Effector CD4-positive, alpha-beta T cell (primary cell): Measurements from ENCODE around the gene ABCC3.
"Not testable (repeated sequence)": the region's sequence is repeated elsewhere in the genome, so short reads cannot be mapped to it uniquely, and the experiment has no call there.

Source experiments
- DNase-seq: peaks from one replicate; pipeline ENCODE4 v3.0.0-alpha.2; 2020

The ABCC3 gene

GRCh38 chr17:50668025-50668837 lies 33.5 kb downstream of the ABCC3 start:
- DNase-seq, result no peak

- DNase-seq, result no peak
These were observed 34.3 kb downstream of the ABCC3 start for GRCh38 chr17:50668838-50669581.

- no peak for DNase-seq
These were observed 37.4 kb downstream of the ABCC3 start for GRCh38 chr17:50672071-50672470.

- DNase-seq, result no peak
These were observed 38.3 kb downstream of the ABCC3 start for GRCh38 chr17:50672831-50673551.

- no peak for DNase-seq
These were observed 40.5 kb downstream of the ABCC3 start for GRCh38 chr17:50675190-50675589.

- DNase-seq, result no peak
These were observed 40.9 kb downstream of the ABCC3 start for GRCh38 chr17:50675627-50676026.

- DNase-seq, result no peak
These were observed 41.6 kb downstream of the ABCC3 start for GRCh38 chr17:50676065-50676975.

- no peak for DNase-seq
These were observed 43.2 kb downstream of the ABCC3 start for GRCh38 chr17:50677851-50678375.

GRCh38 chr17:50679008-50679544 lies 44.4 kb downstream of the ABCC3 start:
- no peak for DNase-seq

- no peak for DNase-seq
These were observed 45.4 kb downstream of the ABCC3 start for GRCh38 chr17:50680126-50680525.

GRCh38 chr17:50680543-50681262 lies 46.0 kb downstream of the ABCC3 start:
- not testable (repeated sequence) for DNase-seq

- DNase-seq, result no peak
These were observed 46.9 kb downstream of the ABCC3 start for GRCh38 chr17:50681263-50682200.

- DNase-seq, result no peak
These were observed 47.8 kb downstream of the ABCC3 start for GRCh38 chr17:50682441-50682840.

- no peak for DNase-seq
These were observed 48.3 kb downstream of the ABCC3 start for GRCh38 chr17:50682938-50683337.

GRCh38 chr17:50683434-50684287 lies 49.0 kb downstream of the ABCC3 start:
- no peak for DNase-seq

GRCh38 chr17:50684288-50684611 lies 49.6 kb downstream of the ABCC3 start:
- no peak for DNase-seq

GRCh38 chr17:50684612-50685333 lies 50.1 kb downstream of the ABCC3 start:
- no peak for DNase-seq

- no peak for DNase-seq
These were observed 50.6 kb downstream of the ABCC3 start for GRCh38 chr17:50685334-50685665.
